SH-SY5Y (cell line): ENCODE results near the gene PERP.

Experiments
- GATA2 ChIP-seq: IDR thresholded peaks from 2 replicates; pipeline ENCODE4 v1.6.1; 2011; ENCODE audit warnings: mild to moderate bottlenecking, low read depth, low read length
- GATA3 ChIP-seq: IDR thresholded peaks from 2 replicates; pipeline ENCODE4 v1.6.1; 2011; ENCODE audit warnings: low read depth, mild to moderate bottlenecking, low read length, moderate library complexity

DNA sequence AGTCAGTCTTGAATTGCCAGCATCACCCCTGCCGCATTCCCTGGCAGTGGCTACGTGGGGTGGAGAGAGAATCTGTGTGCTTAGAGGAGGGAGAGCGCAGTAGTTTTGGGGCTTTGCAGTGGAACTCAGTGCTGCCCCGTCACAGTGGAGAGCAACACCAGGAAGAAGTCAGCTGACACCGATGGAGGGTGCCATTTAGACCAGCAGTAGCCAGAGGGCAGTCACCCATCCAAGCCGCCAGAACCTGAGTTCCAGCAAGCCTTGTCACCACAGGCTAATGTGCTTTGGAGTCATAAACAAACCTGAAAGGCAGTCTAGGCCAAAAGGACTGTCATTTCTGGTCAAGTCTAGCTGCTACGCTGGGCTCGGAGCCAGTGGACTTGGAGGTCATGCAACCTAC lies 22.0 kb upstream of the PERP start:
- TF ChIP-seq GATA2, result no peak
- no peak for TF ChIP-seq GATA3
